Upper lobe of left lung (tissue), 6 donors: Measurements from ENCODE around the gene SYNE2. TPM values are rescaled to one million over a fixed set of nuclear protein-coding genes. Genes with fewer than 3 reads are reported as not detected.

ENCODE experiments used
- ATAC-seq, 2 donors: fragments of 200-7000 bp; cut with Tn5 transposase; one replicate each; pipeline ENCODE4 v1.9.1; 2022; ENCODE audit warnings: mild to moderate bottlenecking in 2 of 2, moderate library complexity in 2 of 2; ENCODE audit not compliant: low FRiP score in 2 of 2
- DNase-seq, 2 donors: peaks; one replicate each; pipeline ENCODE4 v3.0.0-alpha.2; 2019 to 2020
- H3K27ac ChIP-seq, 4 donors: fragments of 200-600 bp; sonication (generic); one replicate each; pipeline ENCODE4 v1.5.1; 2016 to 2019
- H3K27me3 ChIP-seq, 4 donors: fragments of 200-600 bp; sonication (generic); one replicate each; pipeline ENCODE4 v1.5.1; 2017 to 2019
- H3K36me3 ChIP-seq, 4 donors: fragments of 200-600 bp; sonication (generic); one replicate each; pipeline ENCODE4 v1.5.1; 2016 to 2019
- H3K4me1 ChIP-seq, 4 donors: fragments of 200-600 bp; sonication (generic); one replicate each; pipeline ENCODE4 v1.5.1; 2018 to 2019
- H3K4me3 ChIP-seq, 4 donors: fragments of 200-600 bp; sonication (generic); one replicate each; pipeline ENCODE4 v1.5.1; 2017 to 2019; ENCODE audit warnings: mild to moderate bottlenecking in 2 of 4, moderate library complexity in 1 of 4
- H3K9me3 ChIP-seq, 4 donors: fragments of 200-600 bp; sonication (generic); one replicate each; pipeline ENCODE4 v1.5.1; 2018 to 2019
- CTCF ChIP-seq, 6 experiments: fragments of 450-650 bp in 4 of 6; fragments of 200-600 bp in 2 of 6; sonication (generic) in 2 of 6; IDR thresholded peaks; one replicate each; pipeline ENCODE4 v1.5.1; 2016 to 2019; ENCODE audit warnings: antibody characterized with exemption in 6 of 6
- EP300 ChIP-seq, 4 donors: sonication (generic); formaldehyde crosslinking; IDR thresholded peaks; one replicate each; pipeline ENCODE4 v1.5.1; 2017; ENCODE audit warnings: antibody characterized with exemption in 4 of 4, control low read depth in 2 of 4
- POLR2A ChIP-seq, 4 donors: fragments of 450-650 bp; IDR thresholded peaks; one replicate each; pipeline ENCODE4 v1.5.1; 2016 to 2017; ENCODE audit warnings: antibody characterized with exemption in 4 of 4, mild to moderate bottlenecking in 2 of 4
- POLR2AphosphoS5 ChIP-seq, 2 donors: sonication (generic); formaldehyde crosslinking; IDR thresholded peaks; one replicate each; pipeline ENCODE4 v1.5.1; 2017; ENCODE audit warnings: antibody characterized with exemption in 2 of 2
- WGBS, 2 donors: methylation state at CpG; one replicate each; pipeline ENCODE4 v1.1.5; 2017 to 2018; 5-methylcytosine and 5-hydroxymethylcytosine counted together
- total RNA-seq, 6 donors: library from RNA; depleted of rRNA in 4 of 6; stranded (reverse); fragments of >200 nt in 4 of 6; gene quantifications; one replicate each; pipeline versions ENCODE4 v1.1.0 to v1.2.1, GENCODE V29; 2016 to 2021
- donor health status: DM: no; HTN: no; CAD: no; lungs with moderate emphysema.
- donor health status: DM: no; HTN: yes; CAD: no; lungs with severe emphysema.

SYNE2 gene
- total RNA-seq, 6 donors from 2014 or later: 75.8 to 439 (median 234) TPM

DNA sequence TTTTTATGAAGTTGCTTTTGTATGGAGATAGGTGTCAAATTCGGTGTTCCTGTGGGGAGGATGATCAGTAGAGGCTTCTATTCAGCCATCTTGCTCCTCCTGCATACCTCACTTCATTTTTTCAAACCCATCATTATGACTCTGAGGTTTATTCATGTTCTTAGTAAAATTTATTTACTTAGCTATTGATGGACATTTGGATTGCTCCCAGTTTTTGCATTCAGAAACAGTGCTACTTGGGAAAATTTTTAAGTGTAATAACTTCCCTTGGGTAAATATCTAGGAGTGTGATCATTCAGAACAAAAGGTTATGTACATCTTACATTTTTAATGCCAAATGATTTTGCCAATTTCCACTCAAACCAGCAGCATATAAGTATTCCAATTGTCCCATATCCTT is 208.3 kb downstream of the SYNE2 start:
- Histone ChIP-seq H3K4me1 (peaks cover 0 to 5% (median 2%) of the 10 kb centered on the region in 4 donors), H3K4me3 (no peak overlapping the region), H3K36me3 (peaks cover 0 to 39% (median 4%) of the 10 kb centered on the region in 4 donors), H3K27me3 (no peaks in the 10 kb centered on the region), H3K9me3 (no peaks in the 10 kb centered on the region), H3K27ac (no peak overlapping the region)
- ATAC-seq (no peak), DNase-seq (no peak)
- WGBS, 2 donors: 88 to 90% methylated on average over 1 of the region's 1 CpG
- no peak for TF ChIP-seq EP300 (IDR thresholded peaks at IDR 0.05)
- TF ChIP-seq POLR2A (IDR thresholded peaks at IDR 0.05): no peak
- TF ChIP-seq CTCF (IDR thresholded peaks at IDR 0.05): no peak
- TF ChIP-seq POLR2AphosphoS5 (IDR thresholded peaks at IDR 0.05): no peak

DNA sequence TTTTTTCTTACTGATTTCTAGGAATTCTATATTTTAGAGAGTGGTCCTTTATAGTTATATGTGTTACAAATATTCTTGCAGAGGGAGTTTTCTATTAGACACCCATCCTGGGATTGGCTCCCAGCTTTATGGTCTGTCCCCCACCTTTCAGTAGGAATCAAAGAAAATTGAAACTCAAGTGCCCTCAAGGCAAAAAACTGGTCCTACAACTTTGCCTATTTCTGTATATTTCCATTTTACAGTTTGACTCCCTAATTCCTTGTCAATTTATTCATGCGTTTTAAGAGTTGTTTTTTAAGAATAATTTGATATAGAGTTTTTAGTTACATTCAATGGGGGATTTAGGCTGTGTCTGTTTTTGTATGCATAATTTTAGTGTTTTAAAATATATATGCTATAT is 208.9 kb downstream of the SYNE2 start:
- Histone ChIP-seq H3K4me1 (peaks cover 0 to 5% (median 2%) of the 10 kb centered on the region in 4 donors), H3K27ac (no peak overlapping the region), H3K4me3 (no peak overlapping the region), H3K9me3 (no peaks in the 10 kb centered on the region), H3K27me3 (no peaks in the 10 kb centered on the region), H3K36me3 (peaks cover 0 to 44% (median 4%) of the 10 kb centered on the region in 4 donors)
- WGBS, 2 donors: 72 to 86% methylated on average over 1 of the region's 1 CpG
- TF ChIP-seq CTCF (IDR thresholded peaks at IDR 0.05): no peak
- TF ChIP-seq POLR2A (IDR thresholded peaks at IDR 0.05): no peak
- no peak for TF ChIP-seq POLR2AphosphoS5 (IDR thresholded peaks at IDR 0.05)
- no peak for TF ChIP-seq EP300 (IDR thresholded peaks at IDR 0.05)
- DNase-seq: no peak
- ATAC-seq: no peak

DNA sequence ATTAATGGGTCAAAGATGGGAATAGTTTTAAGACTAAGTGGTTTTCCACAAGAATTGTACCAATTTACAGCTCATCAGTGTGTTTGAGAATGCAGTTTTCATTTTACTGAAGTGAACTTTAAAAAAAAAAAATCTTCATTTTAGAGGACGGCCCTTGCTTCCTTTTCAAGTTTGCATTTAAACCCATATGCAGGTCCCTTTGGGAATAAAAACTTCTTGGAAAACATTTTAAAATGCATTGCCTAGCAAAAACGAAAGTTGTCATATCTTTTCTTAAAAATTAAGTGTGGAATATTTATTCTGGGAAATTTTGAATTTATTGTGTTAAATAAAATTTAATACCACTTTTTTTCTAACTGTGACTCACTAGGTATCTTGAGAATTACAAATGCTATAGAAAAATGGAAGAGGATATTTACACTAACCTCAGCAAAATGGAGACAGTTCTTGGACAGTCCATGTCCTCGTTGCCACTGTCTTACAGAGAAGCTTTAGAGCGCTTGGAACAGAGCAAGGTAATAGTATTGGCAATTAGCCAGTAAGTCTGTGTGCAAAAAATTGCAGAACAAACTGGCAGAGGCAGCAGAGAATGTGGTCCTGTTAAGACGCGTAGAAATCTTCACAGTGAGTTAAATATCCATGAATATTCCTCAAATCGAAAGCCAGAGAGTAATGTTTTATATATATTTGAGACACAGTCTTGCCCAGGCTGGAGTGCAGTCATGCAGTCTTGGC is 209.7 kb downstream of the SYNE2 start:
- 76 to 82% methylated on average over 7 of the region's 7 CpGs for WGBS, 2 donors
- no peak overlapping the region for H3K27ac ChIP-seq
- DNase-seq (no peak), ATAC-seq (no peak)
- H3K27me3 ChIP-seq: no peaks in the 10 kb centered on the region
- TF ChIP-seq POLR2AphosphoS5 (IDR thresholded peaks at IDR 0.05): no peak
- no peak for TF ChIP-seq POLR2A (IDR thresholded peaks at IDR 0.05)
- TF ChIP-seq EP300 (IDR thresholded peaks at IDR 0.05): no peak
- no peak for TF ChIP-seq CTCF (IDR thresholded peaks at IDR 0.05)
- peaks cover 0 to 5% (median 2%) of the 10 kb centered on the region in 4 donors for H3K4me1 ChIP-seq
- no peaks in the 10 kb centered on the region for H3K9me3 ChIP-seq
- H3K4me3 ChIP-seq: no peak overlapping the region
- peaks cover 0 to 45% (median 4%) of the 10 kb centered on the region in 4 donors for H3K36me3 ChIP-seq

GRCh38 chr14:64064447-64064846 is 211.6 kb downstream of the SYNE2 start:
- peaks cover 0 to 5% (median 2%) of the 10 kb centered on the region in 4 donors for H3K4me1 ChIP-seq
- H3K27me3 ChIP-seq: no peaks in the 10 kb centered on the region
- H3K27ac ChIP-seq: no peak overlapping the region
- no peak for ATAC-seq
- WGBS, 2 donors: 98 to 100% methylated on average over 2 of the region's 2 CpGs
- H3K9me3 ChIP-seq: no peaks in the 10 kb centered on the region
- H3K36me3 ChIP-seq: peaks cover 0 to 53% (median 9%) of the 10 kb centered on the region in 4 donors
- no peak overlapping the region for H3K4me3 ChIP-seq
- TF ChIP-seq POLR2A (IDR thresholded peaks at IDR 0.05): no peak
- no peak for TF ChIP-seq CTCF (IDR thresholded peaks at IDR 0.05)
- DNase-seq: no peak
